HTR-8/SVneo (cell line): ENCODE data around the gene RCOR3.

Experiments
- DNase-seq: peaks from one replicate; pipeline ENCODE4 v3.0.0; 2011; ENCODE audit warnings: low spot score, mixed read lengths; ENCODE audit not compliant: insufficient read length
- FAIRE-seq: peaks from 2 replicates; lab custom pipeline; 2011; peaks lifted over from hg19 to GRCh38; lab: Jason Lieb, UNC

RCOR3 gene

GRCh38 chr1:211361202-211361601 is 102.0 kb downstream of the RCOR3 start:
- DNase-seq = no peak
- no peak for FAIRE-seq
